OCI-LY7 (cell line): ENCODE measurements around the gene HS1BP3. TPM values are rescaled to one million over a fixed set of nuclear protein-coding genes. Genes with fewer than 3 reads are reported as not detected.

ENCODE experiments used
- BruUV-seq: library from RNA; stranded (reverse); fragments of 400-500 nt; replicated peaks from 2 replicates; lab custom pipeline; 2021; lab: Mats Ljungman, UMichigan
- CTCF ChIA-PET: fragments of 300-600 bp; sonication (Branson Sonifier 250); formaldehyde crosslinking; loops from one replicate; lab custom pipeline; 2022; ENCODE audit warnings: antibody characterized with exemption; ENCODE audit not compliant: unreplicated experiment; lab: Charles Lee
- POLR2A ChIA-PET: fragments of 300-600 bp; sonication (Branson Sonifier 250); formaldehyde crosslinking; loops from one replicate; lab custom pipeline; 2022; ENCODE audit warnings: antibody characterized with exemption; lab: Charles Lee
- DNase-seq: peaks from one replicate; pipeline ENCODE4 v3.0.0-alpha.2; 2015; ENCODE audit warnings: low spot score
- H2AFZ ChIP-seq: fragments of 200-600 bp; sonication (generic), shearing (Covaris generic); 2 replicates; pipeline ENCODE4 v1.6.1; 2014; ENCODE audit warnings: mild to moderate bottlenecking, antibody characterized with exemption, low read length, moderate library complexity
- H3K27ac ChIP-seq: fragments of 200-600 bp; sonication (generic); 2 replicates; pipeline ENCODE4 v1.5.1; 2014; ENCODE audit warnings: mixed run types, low read depth, mild to moderate bottlenecking, moderate library complexity, low read length, inconsistent platforms; ENCODE audit not compliant: poor library complexity, severe bottlenecking
- H3K36me3 ChIP-seq: fragments of 200-600 bp; sonication (generic); 2 replicates; pipeline ENCODE4 v1.6.1; 2014; ENCODE audit warnings: mild to moderate bottlenecking, antibody characterized with exemption, low read length, moderate library complexity, mixed read lengths; ENCODE audit not compliant: insufficient read depth
- H3K4me1 ChIP-seq: fragments of 200-600 bp; sonication (generic); 2 replicates; pipeline ENCODE4 v1.5.1; 2014; ENCODE audit warnings: mild to moderate bottlenecking, low read length; ENCODE audit not compliant: insufficient read depth, poor library complexity, severe bottlenecking
- H3K4me2 ChIP-seq: fragments of 200-600 bp; sonication (generic); 2 replicates; pipeline ENCODE4 v1.6.1; 2014; ENCODE audit warnings: mild to moderate bottlenecking, low read length
- H3K4me3 ChIP-seq: fragments of 200-600 bp; sonication (generic); 2 replicates; pipeline ENCODE4 v1.5.1; 2014; ENCODE audit warnings: mild to moderate bottlenecking, low read depth, low read length; ENCODE audit not compliant: poor library complexity, severe bottlenecking
- H3K79me2 ChIP-seq: fragments of 200-600 bp; sonication (generic); 2 replicates; pipeline ENCODE4 v1.6.1; 2016; ENCODE audit warnings: low read depth, mild to moderate bottlenecking, low read length, moderate library complexity, mixed read lengths; ENCODE audit not compliant: insufficient read depth
- H3K9me2 ChIP-seq: fragments of 200-600 bp; sonication (generic); 2 replicates; pipeline ENCODE4 v1.6.1; 2016; ENCODE audit warnings: mild to moderate bottlenecking, low read length, mixed read lengths; ENCODE audit not compliant: insufficient read depth
- H3K9me3 ChIP-seq: fragments of 200-600 bp; sonication (generic); 2 replicates; pipeline ENCODE4 v1.6.1; 2014; ENCODE audit warnings: mild to moderate bottlenecking, mixed run types, low read length, mixed read lengths
- H4K20me1 ChIP-seq: fragments of 200-600 bp; sonication (generic); 2 replicates; pipeline ENCODE4 v1.6.1; 2014; ENCODE audit warnings: mild to moderate bottlenecking, antibody characterized with exemption, low read length, moderate library complexity, mixed read lengths; ENCODE audit not compliant: insufficient read depth
- EZH2phosphoT487 ChIP-seq: fragments of 200-600 bp; sonication (generic); IDR thresholded peaks from 2 replicates; pipeline ENCODE4 v1.6.1; 2018; ENCODE audit warnings: low read depth, borderline replicate concordance, mild to moderate bottlenecking, mixed run types, antibody characterized with exemption, low read length, moderate library complexity, mixed read lengths
- intact Hi-C: fragments of 100-400 bp; cut with micrococcal nuclease; formaldehyde crosslinking; loops from one replicate; pipeline ENCODE4 v1.10.0; 2022; ENCODE audit not compliant: unreplicated experiment
- total RNA-seq, 2 experiments: library from RNA; depleted of rRNA in 1 of 2; stranded (reverse); fragments of >200 nt in 1 of 2; shearing (Covaris generic) in 1 of 2; gene quantifications; 2 replicates each; pipeline ENCODE4 v1.2.3, GENCODE V29; 2014 to 2022
- TF ChIP-seq, protein P1 (sequence below): fragments of 200-600 bp; sonication (generic); conservative IDR thresholded peaks from 2 replicates; pipeline ENCODE4 v1.5.1; 2014; ENCODE audit warnings: mild to moderate bottlenecking, antibody characterized with exemption, low read length, moderate library complexity, mixed read lengths

The HS1BP3 gene
- total RNA-seq, 2 experiments from 2014 or later, result 10.6 to 15.2 TPM

- CTCF ChIA-PET, result no interaction called here
- H2AFZ ChIP-seq, result no peak overlapping the region
- H3K79me2 ChIP-seq, result no peaks in the 10 kb centered on the region
- H3K27ac ChIP-seq, result no peak overlapping the region
- no TSS peak for BruUV-seq
- H3K4me1 ChIP-seq, result peaks cover 9% of the 10 kb centered on the region
- H3K36me3 ChIP-seq, result no peaks in the 10 kb centered on the region
- no peak for TF ChIP-seq EZH2phosphoT487
- TF ChIP-seq, protein P1, sequence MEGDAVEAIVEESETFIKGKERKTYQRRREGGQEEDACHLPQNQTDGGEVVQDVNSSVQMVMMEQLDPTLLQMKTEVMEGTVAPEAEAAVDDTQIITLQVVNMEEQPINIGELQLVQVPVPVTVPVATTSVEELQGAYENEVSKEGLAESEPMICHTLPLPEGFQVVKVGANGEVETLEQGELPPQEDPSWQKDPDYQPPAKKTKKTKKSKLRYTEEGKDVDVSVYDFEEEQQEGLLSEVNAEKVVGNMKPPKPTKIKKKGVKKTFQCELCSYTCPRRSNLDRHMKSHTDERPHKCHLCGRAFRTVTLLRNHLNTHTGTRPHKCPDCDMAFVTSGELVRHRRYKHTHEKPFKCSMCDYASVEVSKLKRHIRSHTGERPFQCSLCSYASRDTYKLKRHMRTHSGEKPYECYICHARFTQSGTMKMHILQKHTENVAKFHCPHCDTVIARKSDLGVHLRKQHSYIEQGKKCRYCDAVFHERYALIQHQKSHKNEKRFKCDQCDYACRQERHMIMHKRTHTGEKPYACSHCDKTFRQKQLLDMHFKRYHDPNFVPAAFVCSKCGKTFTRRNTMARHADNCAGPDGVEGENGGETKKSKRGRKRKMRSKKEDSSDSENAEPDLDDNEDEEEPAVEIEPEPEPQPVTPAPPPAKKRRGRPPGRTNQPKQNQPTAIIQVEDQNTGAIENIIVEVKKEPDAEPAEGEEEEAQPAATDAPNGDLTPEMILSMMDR, result no peak
- DNase-seq, result no peak
- no peaks in the 10 kb centered on the region; the same call in 1 of the 2 replicates for H4K20me1 ChIP-seq
- intact Hi-C loops, result no loop called here
- no peak overlapping the region for H3K4me2 ChIP-seq
- no peaks in the 10 kb centered on the region for H3K9me2 ChIP-seq
- POLR2A ChIA-PET, result no interaction called here
- H3K4me3 ChIP-seq, result no peak overlapping the region
- no peaks in the 10 kb centered on the region for H3K9me3 ChIP-seq
These were observed 73.2 kb downstream of the HS1BP3 start for GRCh38 chr2:20577495-20578235.

GRCh38 chr2:20576598-20577115, 74.2 kb downstream of the HS1BP3 start:
- DNase-seq, result peak; percentile 71
- no peaks in the 10 kb centered on the region for H3K79me2 ChIP-seq
- H2AFZ ChIP-seq, result no peak overlapping the region
- H3K4me2 ChIP-seq, result peak overlapping the region; percentile 46
- no peaks in the 10 kb centered on the region for H3K9me2 ChIP-seq
- intact Hi-C loops, result no loop called here
- H3K4me3 ChIP-seq, result no peak overlapping the region
- no peak overlapping the region for H3K27ac ChIP-seq
- ChIA-PET CTCF (no interaction called here), POLR2A (interaction anchor here (1.2 kb wide), 1 partner anchor 21 kb away, joined by 3 read pairs; no protein-coding TSS in a partner anchor)
- no peak for TF ChIP-seq EZH2phosphoT487
- TF ChIP-seq, protein P1, result no peak
- peaks cover 9% of the 10 kb centered on the region for H3K4me1 ChIP-seq
- no peaks in the 10 kb centered on the region for H3K9me3 ChIP-seq
- no peaks in the 10 kb centered on the region; the same call in 1 of the 2 replicates for H4K20me1 ChIP-seq
- no peaks in the 10 kb centered on the region for H3K36me3 ChIP-seq
- no TSS peak for BruUV-seq
